Chondrocyte (in vitro differentiated cells): Measurements from ENCODE around the gene LRBA. TPM values are rescaled to one million over a fixed set of nuclear protein-coding genes. Genes with fewer than 3 reads are reported as not detected.

ENCODE experiments used
- DNase-seq: peaks from one replicate; pipeline ENCODE4 v3.0.0; 2021; ENCODE audit warnings: mixed read lengths, low spot score
- H3K27ac Mint-ChIP-seq: one replicate; pipeline ENCODE4 v1.8.0; 2021; ENCODE audit warnings: mild to moderate bottlenecking, moderate library complexity, mixed read lengths; ENCODE audit not compliant: unreplicated experiment
- H3K27me3 Mint-ChIP-seq: 2 replicates; pipeline ENCODE4 v1.8.0; 2021; ENCODE audit warnings: low read depth, mixed read lengths
- H3K36me3 Mint-ChIP-seq: 2 replicates; pipeline ENCODE4 v1.8.0; 2021; ENCODE audit warnings: low read depth, mixed read lengths
- H3K4me1 Mint-ChIP-seq: 2 replicates; pipeline ENCODE4 v1.8.0; 2021; ENCODE audit warnings: low read depth, mild to moderate bottlenecking, mixed read lengths
- H3K4me3 Mint-ChIP-seq: one replicate; pipeline ENCODE4 v1.8.0; 2021; ENCODE audit warnings: mild to moderate bottlenecking, moderate library complexity, mixed read lengths; ENCODE audit not compliant: unreplicated experiment
- H3K9me3 Mint-ChIP-seq: 2 replicates; pipeline ENCODE4 v1.8.0; 2021; ENCODE audit warnings: low read depth, mixed read lengths
- CTCF ChIP-seq: fragments of 200-600 bp; sonication (generic); IDR thresholded peaks from 2 replicates; pipeline ENCODE4 v1.5.0; 2021; ENCODE audit warnings: antibody characterized with exemption, mild to moderate bottlenecking, moderate library complexity
- total RNA-seq: library from RNA; stranded (reverse); gene quantifications from 3 replicates; pipeline ENCODE4 v1.2.1, GENCODE V29; 2021

The LRBA gene
- total RNA-seq, 1 donor from 2014 or later = 19.7 TPM

DNA sequence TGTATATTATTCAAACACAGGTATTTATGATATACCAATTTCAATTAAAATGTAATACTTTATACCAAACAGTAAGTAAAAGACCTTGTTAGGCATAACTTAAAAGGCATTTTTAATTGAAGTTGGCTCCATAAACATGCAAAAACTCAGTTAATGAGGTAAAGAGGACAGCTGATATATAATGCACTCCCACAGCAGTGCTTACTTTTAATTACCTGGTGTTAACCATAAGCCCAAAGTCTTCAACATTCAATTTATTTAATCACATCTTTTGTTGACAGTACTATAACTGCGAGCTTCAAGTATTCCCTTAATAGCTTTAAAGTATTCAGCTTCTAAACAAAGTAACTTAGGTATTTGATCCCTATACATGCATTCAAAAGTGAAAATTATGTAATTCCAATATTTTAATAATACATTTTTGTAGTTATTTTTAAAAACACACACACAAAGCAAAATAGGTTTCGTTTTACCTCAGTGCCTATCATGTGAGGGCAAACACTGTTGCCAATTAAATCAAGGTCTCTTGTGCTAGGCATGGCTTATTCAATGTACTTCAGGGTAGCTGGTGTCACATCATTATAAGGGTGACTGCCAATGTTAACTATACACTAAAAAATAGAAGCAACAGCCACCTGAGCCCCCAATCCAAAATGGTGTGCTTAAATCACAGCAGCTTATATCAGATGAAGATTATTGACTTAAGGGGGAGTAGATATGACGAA lies 197.1 kb downstream of the LRBA start:
- peaks cover 24% of the 10 kb centered on the region for H3K4me1 Mint-ChIP-seq
- no peak overlapping the region for H3K4me3 Mint-ChIP-seq
- H3K27ac Mint-ChIP-seq = no peak overlapping the region
- no peaks in the 10 kb centered on the region for H3K36me3 Mint-ChIP-seq
- no peak for DNase-seq
- H3K27me3 Mint-ChIP-seq = no peaks in the 10 kb centered on the region
- no peak for TF ChIP-seq CTCF
- peaks cover 2% of the 10 kb centered on the region for H3K9me3 Mint-ChIP-seq

DNA sequence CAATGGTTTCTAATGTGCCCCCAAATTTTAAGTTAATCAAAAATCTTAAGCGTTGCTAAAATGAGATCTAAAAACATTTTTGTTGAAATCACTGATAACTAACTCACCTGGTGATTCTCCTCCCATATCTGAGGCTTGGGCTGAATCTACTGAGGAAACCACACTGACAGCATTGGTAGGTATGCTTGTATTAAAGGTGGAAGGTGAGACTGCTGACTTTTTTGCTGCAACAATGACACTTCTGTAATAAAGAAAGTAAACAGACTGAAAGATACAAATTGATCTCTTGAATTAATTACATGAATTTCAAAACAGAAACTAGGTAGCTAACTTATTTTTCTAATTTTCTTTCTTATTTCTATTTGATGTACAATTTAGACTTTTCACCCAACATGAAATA lies 198.1 kb downstream of the LRBA start:
- TF ChIP-seq CTCF = no peak
- H3K9me3 Mint-ChIP-seq = peaks cover 2% of the 10 kb centered on the region
- no peaks in the 10 kb centered on the region for H3K27me3 Mint-ChIP-seq
- H3K4me3 Mint-ChIP-seq = no peak overlapping the region
- peaks cover 24% of the 10 kb centered on the region for H3K4me1 Mint-ChIP-seq
- no peak overlapping the region for H3K27ac Mint-ChIP-seq
- DNase-seq = no peak
- H3K36me3 Mint-ChIP-seq = no peaks in the 10 kb centered on the region

DNA sequence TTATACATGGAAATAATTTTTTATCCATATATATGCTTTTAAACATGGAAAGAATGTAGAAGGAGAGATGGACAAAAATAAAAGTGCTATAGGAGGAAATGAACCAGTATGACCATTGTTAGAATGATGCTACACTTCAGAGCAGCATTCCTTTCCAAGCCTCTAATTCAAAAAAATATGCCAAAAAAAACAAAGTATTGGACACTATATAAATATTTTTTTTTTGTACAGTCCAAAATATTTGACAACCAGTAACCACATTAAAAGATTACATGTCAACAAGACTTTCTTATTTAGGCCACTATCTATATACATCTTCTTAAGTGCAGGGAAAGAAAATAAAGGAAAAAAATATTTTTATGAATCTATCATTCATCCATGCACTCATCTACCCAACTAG lies 198.6 kb downstream of the LRBA start:
- peaks cover 24% of the 10 kb centered on the region for H3K4me1 Mint-ChIP-seq
- no peak for DNase-seq
- H3K36me3 Mint-ChIP-seq = no peaks in the 10 kb centered on the region
- H3K4me3 Mint-ChIP-seq = no peak overlapping the region
- no peak for TF ChIP-seq CTCF
- H3K9me3 Mint-ChIP-seq = peaks cover 2% of the 10 kb centered on the region
- H3K27me3 Mint-ChIP-seq = no peaks in the 10 kb centered on the region
- H3K27ac Mint-ChIP-seq = no peak overlapping the region

GRCh38 chr4:150814873-150815272 lies 200.2 kb downstream of the LRBA start:
- TF ChIP-seq CTCF = peak; percentile 68
- Mint-ChIP-seq H3K27ac (no peak overlapping the region), H3K4me1 (peaks cover 24% of the 10 kb centered on the region), H3K4me3 (no peak overlapping the region), H3K36me3 (no peaks in the 10 kb centered on the region), H3K9me3 (peaks cover 3% of the 10 kb centered on the region), H3K27me3 (no peaks in the 10 kb centered on the region)
- no peak for DNase-seq

GRCh38 chr4:150805183-150806025 lies 209.7 kb downstream of the LRBA start:
- Mint-ChIP-seq H3K36me3 (peaks cover 2% of the 10 kb centered on the region), H3K27ac (no peak overlapping the region), H3K4me3 (no peak overlapping the region), H3K9me3 (peaks cover 2% of the 10 kb centered on the region), H3K27me3 (no peaks in the 10 kb centered on the region), H3K4me1 (no peaks in the 10 kb centered on the region)
- no peak for DNase-seq
- TF ChIP-seq CTCF = no peak
